ENCODE results near the gene GCKR.

DNA sequence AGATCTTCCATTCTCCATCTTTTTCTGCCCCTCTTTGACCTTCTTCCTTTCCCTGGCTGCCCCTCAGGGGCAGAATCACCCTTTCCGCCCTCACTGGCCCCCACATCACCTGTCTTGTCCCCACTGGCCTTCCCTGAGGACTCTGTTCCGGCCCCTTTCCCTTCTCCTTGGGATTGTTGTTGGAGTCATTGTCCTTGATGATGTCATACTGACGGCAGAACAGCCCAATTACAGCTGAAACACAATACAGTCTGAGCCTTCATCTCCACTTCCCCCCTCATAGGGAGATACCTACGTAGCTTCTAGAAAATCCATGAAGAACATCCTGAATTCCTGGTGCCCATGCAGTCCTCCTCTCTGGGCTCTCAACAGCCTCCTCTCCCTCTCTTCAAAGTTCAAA, 4.1 kb upstream of the GCKR start:
- TF ChIP-seq EZH2 (IDR thresholded peaks at IDR 0.05) = no peak
- TF ChIP-seq, protein P1, sequence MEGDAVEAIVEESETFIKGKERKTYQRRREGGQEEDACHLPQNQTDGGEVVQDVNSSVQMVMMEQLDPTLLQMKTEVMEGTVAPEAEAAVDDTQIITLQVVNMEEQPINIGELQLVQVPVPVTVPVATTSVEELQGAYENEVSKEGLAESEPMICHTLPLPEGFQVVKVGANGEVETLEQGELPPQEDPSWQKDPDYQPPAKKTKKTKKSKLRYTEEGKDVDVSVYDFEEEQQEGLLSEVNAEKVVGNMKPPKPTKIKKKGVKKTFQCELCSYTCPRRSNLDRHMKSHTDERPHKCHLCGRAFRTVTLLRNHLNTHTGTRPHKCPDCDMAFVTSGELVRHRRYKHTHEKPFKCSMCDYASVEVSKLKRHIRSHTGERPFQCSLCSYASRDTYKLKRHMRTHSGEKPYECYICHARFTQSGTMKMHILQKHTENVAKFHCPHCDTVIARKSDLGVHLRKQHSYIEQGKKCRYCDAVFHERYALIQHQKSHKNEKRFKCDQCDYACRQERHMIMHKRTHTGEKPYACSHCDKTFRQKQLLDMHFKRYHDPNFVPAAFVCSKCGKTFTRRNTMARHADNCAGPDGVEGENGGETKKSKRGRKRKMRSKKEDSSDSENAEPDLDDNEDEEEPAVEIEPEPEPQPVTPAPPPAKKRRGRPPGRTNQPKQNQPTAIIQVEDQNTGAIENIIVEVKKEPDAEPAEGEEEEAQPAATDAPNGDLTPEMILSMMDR (IDR thresholded peaks at IDR 0.05 in 2 of 3, conservative IDR thresholded peaks at IDR 0.05 in 1 of 3; ENCODE audit: borderline replicate concordance in 1 of 3, insufficient read depth in 1 of 3, low read depth in 2 of 3, low read length in 2 of 3) = no peak
- no peak for TF ChIP-seq ZFX (IDR thresholded peaks at IDR 0.05)
- TF ChIP-seq JUND (IDR thresholded peaks at IDR 0.05) = no peak
- TF ChIP-seq, protein P2, sequence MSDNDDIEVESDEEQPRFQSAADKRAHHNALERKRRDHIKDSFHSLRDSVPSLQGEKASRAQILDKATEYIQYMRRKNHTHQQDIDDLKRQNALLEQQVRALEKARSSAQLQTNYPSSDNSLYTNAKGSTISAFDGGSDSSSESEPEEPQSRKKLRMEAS (IDR thresholded peaks at IDR 0.05) = no peak
- no peak for TF ChIP-seq EZH2phosphoT487 (IDR thresholded peaks at IDR 0.05; ENCODE audit: borderline replicate concordance)
- no peak for TF ChIP-seq TCF7L2 (IDR thresholded peaks at IDR 0.05; ENCODE audit: borderline replicate concordance, extremely low read depth, insufficient read depth, insufficient read length)
- TF ChIP-seq SIN3A (IDR thresholded peaks at IDR 0.05; ENCODE audit: low read depth) = no peak
- TF ChIP-seq SP1 (IDR thresholded peaks at IDR 0.05; ENCODE audit: low read depth) = no peak
- no peak for TF ChIP-seq FOSL1 (IDR thresholded peaks at IDR 0.05; ENCODE audit: low read depth)

Measured in HCT116 (cell line).